ENCODE data around the gene AGMO. TPM values are rescaled to one million over a fixed set of nuclear protein-coding genes. Genes with fewer than 3 reads are reported as not detected.

Gene AGMO
- polyA plus RNA-seq, 1 donor from 2014 or later, result not detected

GRCh38 chr7:15543256-15543655 lies 18.6 kb downstream of the AGMO start:
- peaks cover 4% of the 10 kb centered on the region for H3K9me3 ChIP-seq (ENCODE audit: low read length)
- no peaks in the 10 kb centered on the region for H3K27me3 ChIP-seq (ENCODE audit: insufficient read depth, low read depth, low read length)
- H3K79me2 ChIP-seq (replicated peaks; ENCODE audit: insufficient read depth, low read length), result no peaks in the 10 kb centered on the region
- H3K4me3 ChIP-seq (ENCODE audit: low read length), result no peak overlapping the region
- H3K27ac ChIP-seq (ENCODE audit: low read length), result no peak overlapping the region
- H3K36me3 ChIP-seq (ENCODE audit: insufficient read depth, low read length), result no peaks in the 10 kb centered on the region
- H3K9ac ChIP-seq (ENCODE audit: low read length), result no peak overlapping the region
- TF ChIP-seq TAF1 (IDR thresholded peaks at IDR 0.05; ENCODE audit: low read depth) (no peak), POLR2AphosphoS5 (IDR thresholded peaks at IDR 0.05) (no peak)
- H3K4me2 ChIP-seq (ENCODE audit: low read length), result no peak overlapping the region
- no peaks in the 10 kb centered on the region for H4K20me1 ChIP-seq (ENCODE audit: insufficient read depth)
- no peaks in the 10 kb centered on the region for H3F3A ChIP-seq (ENCODE audit: insufficient read depth, low read length, poor library complexity, severe bottlenecking)
- no peaks in the 10 kb centered on the region for H3K9me2 ChIP-seq (ENCODE audit: insufficient read depth, low read length)
- no peak overlapping the region for H2AFZ ChIP-seq (ENCODE audit: low read depth, low read length)

- Histone ChIP-seq H3K79me2 (replicated peaks; ENCODE audit: insufficient read depth, low read length) (no peaks in the 10 kb centered on the region), H3K9ac (ENCODE audit: low read length) (no peak overlapping the region), H3K4me3 (ENCODE audit: low read length) (no peak overlapping the region), H3K27me3 (ENCODE audit: insufficient read depth, low read depth, low read length) (no peaks in the 10 kb centered on the region), H2AFZ (ENCODE audit: low read depth, low read length) (no peak overlapping the region), H3K36me3 (ENCODE audit: insufficient read depth, low read length) (no peaks in the 10 kb centered on the region), H3K27ac (ENCODE audit: low read length) (no peak overlapping the region), H3K9me3 (ENCODE audit: low read length) (no peaks in the 10 kb centered on the region), H4K20me1 (ENCODE audit: insufficient read depth) (no peaks in the 10 kb centered on the region), H3K4me2 (ENCODE audit: low read length) (no peak overlapping the region), H3F3A (ENCODE audit: insufficient read depth, low read length, poor library complexity, severe bottlenecking) (no peaks in the 10 kb centered on the region), H3K9me2 (ENCODE audit: insufficient read depth, low read length) (no peaks in the 10 kb centered on the region)
- no peak for TF ChIP-seq TAF1 (IDR thresholded peaks at IDR 0.05; ENCODE audit: low read depth)
- no peak for TF ChIP-seq CTCF (IDR thresholded peaks at IDR 0.05; ENCODE audit: poor library complexity, severe bottlenecking)
- TF ChIP-seq EP300 (conservative IDR thresholded peaks at IDR 0.05; ENCODE audit: poor library complexity, severe bottlenecking), result no peak
- TF ChIP-seq POLR2AphosphoS5 (IDR thresholded peaks at IDR 0.05), result no peak
- TF ChIP-seq REST (IDR thresholded peaks at IDR 0.05; ENCODE audit: borderline replicate concordance), result no peak
- no peak for TF ChIP-seq RAD21 (conservative IDR thresholded peaks at IDR 0.05)
- no peak for TF ChIP-seq MXI1 (conservative IDR thresholded peaks at IDR 0.05; ENCODE audit: poor library complexity, severe bottlenecking)
- TF ChIP-seq EZH2 (IDR thresholded peaks at IDR 0.05; ENCODE audit: borderline replicate concordance, insufficient read depth, low read length, poor library complexity, severe bottlenecking), result no peak
- no peak for TF ChIP-seq SMC3 (conservative IDR thresholded peaks at IDR 0.05; ENCODE audit: poor library complexity)
These were observed 34.2 kb downstream of the AGMO start for GRCh38 chr7:15527648-15528047.

Data from neural cell (in vitro differentiated cells).